Breast epithelium (tissue), 3 donors: Measurements from ENCODE around the gene LRGUK.

ENCODE experiments used
- CTCF ChIP-seq, 3 donors: fragments of 450-650 bp; IDR thresholded peaks; one replicate each; pipeline ENCODE4 v1.5.1; 2016 to 2017; ENCODE audit warnings: antibody characterized with exemption in 3 of 3, mild to moderate bottlenecking in 3 of 3, moderate library complexity in 3 of 3
- POLR2A ChIP-seq: fragments of 450-650 bp; IDR thresholded peaks from one replicate; pipeline ENCODE4 v1.6.1; 2016; ENCODE audit warnings: antibody characterized with exemption, mild to moderate bottlenecking, moderate library complexity
- POLR2AphosphoS5 ChIP-seq, 3 donors: sonication (generic); formaldehyde crosslinking; IDR thresholded peaks; one replicate each; pipeline ENCODE4 v1.6.1; 2017; ENCODE audit warnings: antibody characterized with exemption in 3 of 3

GRCh38 chr7:134186801-134187200 is 59.7 kb downstream of the LRGUK start:
- TF ChIP-seq POLR2AphosphoS5 (IDR thresholded peaks at IDR 0.05) (no peak), CTCF (IDR thresholded peaks at IDR 0.05) (no peak), POLR2A (no peak)
